NCI-H1092 (cell line): Measurements from ENCODE around the gene THADA.
"Not testable (repeated sequence)": the region's sequence is repeated elsewhere in the genome, so short reads cannot be mapped to it uniquely, and the experiment has no call there.

ENCODE experiments used
- DNase-seq: peaks from one replicate; lab custom pipeline; 2025; lab: John Stamatoyannopoulos, UW

The THADA gene

DNA sequence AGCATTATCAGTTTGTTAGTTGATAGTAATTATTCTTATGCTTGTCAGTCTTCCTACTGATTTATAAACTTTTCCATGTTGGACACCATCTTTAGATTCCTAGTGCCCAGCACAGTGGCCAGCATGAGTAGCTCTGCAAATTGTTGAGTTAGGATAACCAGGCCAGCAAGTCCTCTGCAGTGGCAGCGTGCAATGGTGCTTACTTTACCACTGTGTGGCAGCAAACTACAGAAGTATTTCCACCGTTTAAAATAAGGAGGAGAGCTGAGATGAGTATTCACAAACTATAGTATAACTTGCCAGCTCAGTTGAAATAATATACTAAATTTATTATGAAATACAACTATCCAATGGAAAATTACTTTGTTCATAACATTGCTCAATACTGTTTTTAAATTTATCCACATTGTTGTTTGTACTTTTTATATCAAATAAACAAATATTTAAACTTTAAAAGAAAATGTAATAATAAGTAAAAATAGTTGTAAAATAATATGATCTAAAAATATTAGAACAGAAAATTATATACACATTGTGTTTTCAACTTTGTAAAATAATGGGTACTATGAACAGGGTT, 9.3 kb upstream of the THADA start:
- DNase-seq = peak; percentile 12

DNA sequence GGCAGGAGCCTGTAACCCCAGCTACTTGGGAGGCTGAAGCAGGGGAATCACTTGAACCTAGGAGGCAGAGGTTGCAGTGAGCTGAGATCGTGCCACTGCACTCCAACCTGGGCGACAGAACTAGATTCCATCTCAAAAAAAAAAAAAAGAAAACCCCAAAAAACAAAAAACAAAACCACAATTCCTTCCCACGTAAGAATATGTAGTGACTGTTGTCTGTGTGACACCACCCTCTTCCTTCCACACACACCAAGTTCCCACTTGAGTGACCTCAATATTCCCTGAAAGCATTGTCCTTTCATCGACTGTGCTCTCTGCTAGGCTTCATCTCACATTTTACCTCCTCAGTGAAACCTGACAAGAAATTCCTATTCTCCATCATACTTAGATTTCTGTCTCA, 8.8 kb upstream of the THADA start:
- no peak for DNase-seq

DNA sequence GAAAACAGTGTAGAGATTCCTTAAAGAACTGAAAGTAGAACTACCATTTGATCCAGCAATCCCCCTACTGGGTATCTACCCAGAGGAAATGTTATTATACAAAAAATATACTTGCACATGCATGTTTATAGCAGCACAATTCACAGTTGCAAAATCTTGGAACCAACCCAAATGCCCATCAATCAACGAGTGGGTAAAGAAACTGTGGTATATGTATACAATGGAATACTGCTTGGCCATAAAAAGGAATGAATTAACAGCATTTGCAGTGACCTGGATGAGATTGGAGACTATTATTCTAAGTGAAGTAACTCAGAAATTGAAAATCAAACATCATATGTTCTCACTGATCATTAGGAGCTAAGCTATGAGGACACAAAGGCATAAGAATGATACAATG, 4.8 kb upstream of the THADA start:
- not testable (repeated sequence) for DNase-seq

DNA sequence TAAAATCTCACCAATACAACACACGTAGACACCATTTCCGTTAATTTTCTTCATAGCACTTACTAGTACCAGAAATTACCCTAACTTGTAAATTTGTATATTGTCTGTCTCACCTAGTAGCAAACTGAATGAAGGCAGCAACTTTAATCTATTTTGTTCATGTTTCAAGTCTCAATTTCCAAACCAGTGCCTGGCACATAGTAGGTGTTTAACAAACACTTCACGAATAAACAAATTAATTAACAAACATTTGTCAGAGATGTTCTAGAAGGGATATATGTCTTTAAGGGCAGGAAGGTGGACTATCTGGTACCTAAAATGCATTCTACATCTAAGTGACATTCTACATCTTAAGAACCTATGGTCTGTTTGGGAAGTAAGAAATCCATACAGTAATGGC, 963 bp downstream of the THADA start:
- DNase-seq = no peak

DNA sequence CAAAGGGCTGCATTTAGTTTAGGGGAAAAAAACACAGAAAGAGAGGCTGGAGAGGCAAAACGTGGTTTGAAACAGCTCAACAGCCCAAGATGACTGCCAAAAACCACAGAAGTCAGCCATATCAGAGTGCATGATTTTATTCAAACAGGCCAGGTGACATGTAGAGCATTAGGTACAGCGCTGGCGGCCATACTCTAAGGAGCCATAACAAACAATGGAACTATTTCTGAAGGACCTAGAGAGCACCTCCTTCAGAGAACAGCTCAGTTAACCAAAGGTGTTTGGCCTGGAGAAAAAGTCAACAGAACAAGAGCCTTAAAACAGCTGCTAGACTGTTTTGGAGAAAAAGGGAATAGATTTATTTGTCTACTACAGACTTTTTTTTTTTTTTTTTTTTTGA, 2.6 kb downstream of the THADA start:
- no peak for DNase-seq

DNA sequence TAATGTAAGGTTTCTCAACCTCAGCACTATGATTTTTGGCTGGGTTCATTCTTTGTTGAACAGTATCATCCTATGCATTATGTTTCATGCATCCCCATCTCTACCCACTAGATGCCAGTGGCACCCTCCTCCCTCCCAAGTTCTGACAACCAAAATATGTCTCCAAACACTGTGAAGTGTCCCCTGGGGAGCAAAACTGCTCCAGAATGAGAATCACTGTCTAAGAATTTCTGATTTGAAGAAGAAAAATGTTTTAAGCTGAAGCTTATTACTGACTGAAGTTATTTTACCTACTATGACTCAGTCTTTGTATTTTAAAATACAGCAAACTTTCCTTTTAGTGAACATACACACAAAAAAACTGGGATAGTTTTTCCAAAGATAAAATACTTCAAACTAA, 3.4 kb downstream of the THADA start:
- DNase-seq = no peak

DNA sequence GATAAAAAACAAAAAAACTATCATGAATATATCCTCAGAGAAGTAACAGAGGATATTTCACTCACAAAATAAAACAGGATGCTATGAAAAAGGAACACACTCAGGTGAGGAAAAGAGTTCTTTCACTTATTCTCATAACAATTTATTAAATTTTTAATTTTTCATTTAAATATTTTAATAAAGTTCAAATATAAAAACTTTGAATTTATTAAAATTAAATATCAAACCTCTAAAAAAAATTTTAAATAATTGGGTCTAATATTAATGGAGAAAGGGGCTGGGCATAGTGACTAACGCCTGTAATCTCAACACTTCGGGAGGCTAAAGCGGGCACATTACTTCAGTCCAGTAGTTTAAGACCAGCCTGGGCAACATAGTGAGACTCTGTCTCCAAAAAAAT, 10.1 kb downstream of the THADA start:
- DNase-seq = no peak

DNA sequence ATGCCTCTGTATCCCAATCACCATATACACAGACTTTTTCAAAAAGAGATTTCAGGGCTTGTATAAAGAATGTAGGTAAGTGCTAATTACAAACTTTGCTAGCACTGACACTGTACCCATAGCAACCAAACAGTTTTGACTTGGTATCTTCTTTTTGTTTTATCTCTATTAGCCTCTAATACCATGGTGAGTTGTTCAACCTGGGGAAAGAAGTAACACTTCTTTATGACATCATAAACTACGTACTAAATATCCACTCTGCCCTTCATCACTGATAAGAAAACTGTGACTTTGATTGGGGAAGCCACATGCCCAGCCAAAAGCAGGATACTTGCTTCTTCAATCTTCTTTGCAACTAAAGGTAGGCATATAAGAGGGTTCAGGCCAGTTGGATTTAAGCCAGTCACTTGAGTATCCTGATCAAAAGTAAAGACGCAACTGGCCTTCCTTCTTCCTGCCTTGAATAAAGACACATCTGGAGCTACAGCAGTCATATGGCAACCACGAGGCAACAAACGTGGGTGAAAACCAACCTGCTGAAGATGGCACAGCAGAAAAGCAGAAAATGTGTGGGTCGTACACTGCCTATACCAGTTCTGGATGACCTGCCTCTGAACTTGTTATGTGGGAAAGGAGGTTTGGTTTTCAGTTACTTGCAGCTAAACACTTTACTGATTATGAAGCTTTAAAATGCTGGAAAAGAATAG, 16.4 kb downstream of the THADA start:
- no peak for DNase-seq

DNA sequence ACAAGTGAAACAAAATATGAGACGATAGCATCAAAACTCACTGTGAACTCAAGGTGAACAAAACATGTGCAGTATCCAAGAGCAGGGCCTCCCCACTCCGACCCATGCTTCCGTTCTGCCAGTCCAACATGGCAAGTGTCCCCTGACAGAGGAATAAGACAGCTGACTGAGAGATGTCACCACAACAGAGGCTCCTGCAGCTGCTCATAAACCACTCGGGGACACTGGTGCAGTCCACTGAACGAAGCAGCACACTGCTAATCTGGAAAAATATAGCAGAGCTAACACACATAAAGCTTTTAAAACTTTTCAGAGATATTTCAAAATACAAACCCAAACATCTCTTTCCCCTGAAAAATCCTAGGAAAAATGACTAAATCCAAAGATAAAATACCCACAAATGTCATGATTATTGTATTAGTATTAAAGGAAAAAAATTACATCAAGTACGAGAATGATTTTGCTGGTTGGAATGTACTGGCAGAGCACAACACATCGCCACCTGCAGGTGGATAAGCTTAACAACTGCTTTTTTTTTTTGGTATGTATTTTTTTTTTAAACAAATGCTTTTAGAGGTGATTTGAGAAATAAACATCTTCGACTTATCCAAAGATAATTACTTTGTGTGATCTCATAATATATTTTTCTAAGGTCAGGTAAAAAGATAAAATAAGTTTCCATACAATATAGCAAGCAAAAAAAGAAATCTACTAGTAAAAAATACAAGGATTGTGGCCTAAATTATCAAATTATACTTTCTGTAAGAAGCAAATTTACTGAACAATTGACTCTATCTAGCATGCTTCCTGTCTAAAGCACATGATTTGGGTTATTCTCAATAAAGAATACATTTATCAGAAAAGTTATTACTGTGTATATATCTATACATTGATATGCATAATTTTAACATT, 18.6 kb downstream of the THADA start:
- DNase-seq = no peak

DNA sequence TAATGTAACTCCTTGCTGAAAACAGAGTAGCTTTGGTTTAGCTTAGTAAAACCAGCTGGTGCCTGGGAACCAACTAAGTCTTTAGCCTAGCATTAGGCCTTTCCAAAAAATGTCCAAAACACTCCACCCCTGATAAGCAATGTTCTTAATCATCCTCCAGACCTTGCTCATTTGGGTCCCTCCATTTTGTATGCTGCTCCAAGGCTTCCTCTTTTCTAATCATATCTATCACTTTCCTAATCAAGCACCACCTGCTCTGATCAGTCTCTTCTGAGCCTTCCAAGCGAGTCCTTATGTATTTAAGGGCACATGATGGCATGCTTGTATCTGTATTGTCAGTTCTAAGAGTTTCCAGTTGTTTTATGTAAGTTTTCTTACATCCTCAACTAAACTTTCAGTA, 23.6 kb downstream of the THADA start:
- DNase-seq = no peak

DNA sequence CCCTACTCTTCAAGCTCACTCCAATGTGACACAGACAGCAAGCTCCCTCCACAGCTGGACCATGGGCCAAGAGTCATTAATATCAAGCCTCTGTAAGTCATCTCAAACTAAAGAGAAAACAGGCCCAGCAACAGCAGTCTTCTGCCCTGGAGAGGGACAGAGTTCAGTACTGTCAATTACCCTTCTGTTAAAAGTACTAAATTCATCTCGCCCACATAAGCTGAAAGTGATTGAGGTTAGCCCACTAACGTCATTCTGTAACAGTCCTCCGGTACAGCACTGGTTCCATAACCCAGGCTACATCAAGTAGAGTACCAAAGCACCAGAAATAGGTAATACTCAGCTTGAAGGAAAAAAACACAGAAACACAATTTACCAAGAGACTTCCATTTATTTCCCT, 25.9 kb downstream of the THADA start:
- no peak for DNase-seq

DNA sequence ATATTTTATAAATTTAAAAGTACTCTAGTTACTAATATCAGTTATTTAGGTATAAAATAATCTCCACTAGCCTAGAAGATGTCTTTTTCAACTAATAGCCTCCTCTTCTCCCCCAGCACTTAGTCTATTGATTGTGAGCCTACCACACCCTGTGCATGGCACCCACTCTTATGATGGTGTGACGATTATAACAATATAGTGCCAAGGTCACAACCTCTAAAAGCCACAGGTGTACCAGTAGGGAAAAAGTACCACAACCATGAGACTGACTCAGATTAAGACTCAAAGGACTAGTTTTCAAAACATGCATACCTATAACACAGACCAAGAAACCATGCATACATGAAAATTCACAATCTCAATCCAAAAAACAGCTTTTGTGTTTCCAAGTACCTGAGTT, 27.6 kb downstream of the THADA start:
- DNase-seq = no peak

DNA sequence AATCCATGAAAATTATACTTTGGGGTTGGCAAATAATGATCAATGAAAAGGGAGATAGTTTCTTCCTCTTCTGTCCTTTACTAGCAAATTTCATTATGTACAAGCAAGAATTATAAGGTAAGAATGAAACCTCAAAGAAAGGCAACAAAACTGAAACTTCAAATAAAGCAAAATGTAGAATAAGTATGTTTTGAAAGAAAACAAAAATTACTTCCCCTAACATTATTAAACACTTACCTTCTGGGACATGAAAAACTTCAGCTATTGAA, 29.4 kb downstream of the THADA start:
- DNase-seq = no peak

DNA sequence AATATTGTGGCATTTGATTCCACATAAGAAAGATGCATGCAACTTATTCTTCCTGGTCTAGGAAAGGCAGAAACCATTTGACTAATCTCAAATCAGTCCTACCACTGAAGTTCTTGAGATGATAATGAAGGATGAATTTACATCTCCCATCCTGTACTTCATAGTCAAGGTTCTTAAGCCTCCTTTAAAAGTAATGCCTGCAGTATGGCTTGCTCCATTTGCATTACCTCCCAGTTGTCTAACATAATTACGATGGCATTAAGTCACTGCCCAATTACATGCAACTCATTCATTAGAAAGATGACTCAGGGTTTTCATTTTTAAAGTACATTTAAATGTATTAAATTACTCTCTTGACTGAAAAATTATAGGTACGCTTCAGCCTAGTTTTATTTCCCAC, 32.2 kb downstream of the THADA start:
- DNase-seq = no peak

DNA sequence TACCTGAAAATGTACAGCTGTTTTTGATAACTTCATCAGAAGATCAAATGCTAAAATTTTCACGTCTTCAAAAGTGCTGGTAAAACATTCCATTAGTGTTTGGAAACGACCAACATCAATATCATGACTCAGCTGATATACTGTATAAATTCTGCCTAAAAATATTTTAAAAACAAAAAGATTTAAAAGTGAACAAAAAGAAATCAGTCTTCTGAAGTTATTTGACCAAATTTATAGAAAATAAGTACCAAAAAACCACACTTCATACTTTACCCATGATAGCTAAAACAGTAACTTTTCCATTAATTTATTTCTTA, 35.6 kb downstream of the THADA start:
- DNase-seq = no peak

DNA sequence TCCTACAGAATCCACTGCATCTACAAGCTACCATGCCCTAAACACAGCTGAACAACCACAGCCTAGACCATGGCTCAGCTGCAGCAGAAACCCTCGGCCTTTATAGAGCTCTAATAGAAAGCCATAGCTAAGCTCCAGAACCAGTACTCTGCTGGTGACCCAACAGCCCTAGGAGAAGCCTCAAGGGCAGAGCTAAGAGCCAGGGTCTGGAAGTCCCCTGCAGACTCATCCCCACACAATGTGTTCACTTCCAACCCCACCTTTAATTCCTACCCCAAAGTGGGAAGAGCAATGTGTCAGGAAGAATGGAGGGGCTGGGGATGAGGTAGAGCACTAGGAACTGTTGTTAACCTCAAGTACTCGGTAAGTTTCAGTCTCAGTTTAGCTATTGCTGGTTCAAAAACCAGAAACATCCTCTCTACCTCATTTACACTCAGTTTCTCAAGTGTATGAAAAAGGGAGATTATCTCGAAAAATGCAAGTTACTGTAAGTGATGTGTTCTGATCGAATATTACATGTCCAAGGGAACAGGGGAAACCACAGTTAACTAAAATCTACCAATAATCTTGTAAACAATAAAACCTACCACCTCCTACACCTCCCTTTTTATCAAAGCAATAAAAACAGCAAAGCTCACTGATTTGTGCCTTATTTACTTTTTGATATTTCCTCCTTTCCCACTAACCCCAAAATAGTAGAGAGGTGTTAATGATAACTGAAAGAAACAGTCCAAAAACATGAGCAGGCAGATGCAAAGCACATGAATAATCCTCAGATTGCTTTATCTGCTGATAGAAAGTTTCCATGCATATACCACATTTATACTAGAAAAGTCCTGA, 36.2 kb downstream of the THADA start:
- no peak for DNase-seq

DNA sequence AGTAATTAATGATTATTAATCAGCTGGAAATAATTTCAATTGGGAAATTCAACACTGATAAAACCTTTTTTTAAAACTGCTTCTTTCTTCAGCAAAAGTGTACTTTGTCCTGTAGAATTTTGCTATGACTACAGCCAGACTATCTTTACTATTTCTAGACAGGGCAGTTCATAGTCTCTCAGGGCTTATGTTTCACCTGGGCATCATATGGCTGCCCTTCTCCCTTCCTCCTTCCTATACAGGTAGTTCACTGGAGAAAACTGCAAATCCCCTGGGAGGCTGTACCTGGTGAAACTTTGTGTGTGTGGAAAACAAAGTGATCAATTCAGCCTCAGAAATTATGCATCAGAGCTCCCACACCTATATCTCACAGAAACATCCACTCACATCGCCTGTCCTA, 38.6 kb downstream of the THADA start:
- no peak for DNase-seq

DNA sequence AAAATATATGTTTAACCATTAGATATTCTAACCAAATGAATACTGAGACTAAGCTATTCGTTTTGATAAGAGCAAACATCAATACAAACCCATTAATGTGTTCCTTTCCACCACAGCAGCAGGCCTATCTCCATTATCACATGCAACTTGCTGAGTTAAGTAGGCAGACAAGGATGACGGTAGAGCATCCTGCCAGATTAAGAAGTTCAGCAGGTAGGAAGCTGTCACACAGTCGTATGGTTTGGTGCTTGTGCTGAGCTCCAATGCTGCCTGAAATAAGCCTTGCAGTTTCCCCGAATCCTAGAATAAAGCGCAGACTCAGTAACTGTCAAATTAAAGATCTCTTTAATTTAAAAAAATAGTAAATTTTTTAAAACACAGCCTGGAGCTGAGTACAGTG, 39.6 kb downstream of the THADA start:
- no peak for DNase-seq

DNA sequence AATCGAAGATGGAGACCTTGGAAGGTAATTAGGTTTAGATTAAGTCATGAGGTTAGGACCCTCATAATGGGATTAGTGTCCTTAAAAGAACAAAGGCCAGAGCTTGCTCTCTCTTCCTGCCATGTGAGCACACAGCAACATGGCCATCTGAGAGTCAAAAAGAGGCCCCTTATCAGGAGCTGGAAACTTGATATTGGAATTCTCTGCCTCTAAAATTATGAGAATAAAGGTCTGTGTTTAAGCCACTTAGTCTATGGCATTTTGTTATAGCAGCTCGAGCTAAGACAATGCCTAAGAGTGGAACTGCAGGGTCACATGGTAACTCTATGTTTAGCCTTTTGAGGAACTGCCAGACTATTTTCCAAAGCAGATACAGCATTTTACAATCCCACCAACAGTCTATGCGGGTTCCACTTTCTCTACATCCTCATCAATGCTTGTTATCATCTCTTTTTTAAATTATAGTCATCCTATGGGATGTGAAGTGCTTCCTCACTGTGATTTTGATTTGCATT, 42.4 kb downstream of the THADA start:
- DNase-seq = no peak

DNA sequence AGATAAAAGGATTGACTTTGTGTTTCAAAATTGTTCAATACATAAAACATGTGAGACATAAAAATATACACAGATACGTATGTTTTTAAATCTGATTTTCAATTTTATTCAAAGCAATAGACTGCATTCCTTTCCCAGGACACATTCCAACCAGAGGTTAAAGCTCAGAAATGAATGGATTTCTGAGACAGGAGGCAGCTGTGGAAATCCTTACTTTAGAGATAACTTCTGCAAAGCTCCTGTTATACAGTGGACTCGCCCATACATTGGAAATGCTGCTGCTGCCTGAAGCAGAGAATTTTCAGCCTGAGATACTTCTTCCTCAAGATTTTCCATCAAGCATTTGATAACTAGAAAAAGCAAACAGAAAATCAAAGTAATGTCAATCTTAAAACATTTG, 43.8 kb downstream of the THADA start:
- DNase-seq = no peak

DNA sequence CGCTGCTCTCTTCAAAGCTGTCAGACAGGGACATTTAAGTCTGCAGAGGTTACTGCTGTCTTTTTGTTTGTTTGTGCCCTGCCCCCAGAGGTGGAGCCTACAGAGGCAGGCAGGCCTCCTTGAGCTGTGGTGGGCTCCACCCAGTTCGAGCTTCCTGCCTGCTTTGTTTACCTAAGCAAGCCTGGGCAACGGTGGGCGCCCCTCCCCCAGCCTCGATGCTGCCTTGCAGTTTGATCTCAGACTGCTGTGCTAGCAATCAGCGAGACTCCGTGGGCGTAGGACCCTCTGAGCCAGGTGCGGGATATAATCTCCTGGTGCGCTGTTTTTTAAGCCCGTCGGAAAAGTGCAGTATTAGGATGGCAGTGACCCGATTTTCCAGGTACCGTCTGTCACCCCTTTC, 47.5 kb downstream of the THADA start:
- DNase-seq = not testable (repeated sequence)

DNA sequence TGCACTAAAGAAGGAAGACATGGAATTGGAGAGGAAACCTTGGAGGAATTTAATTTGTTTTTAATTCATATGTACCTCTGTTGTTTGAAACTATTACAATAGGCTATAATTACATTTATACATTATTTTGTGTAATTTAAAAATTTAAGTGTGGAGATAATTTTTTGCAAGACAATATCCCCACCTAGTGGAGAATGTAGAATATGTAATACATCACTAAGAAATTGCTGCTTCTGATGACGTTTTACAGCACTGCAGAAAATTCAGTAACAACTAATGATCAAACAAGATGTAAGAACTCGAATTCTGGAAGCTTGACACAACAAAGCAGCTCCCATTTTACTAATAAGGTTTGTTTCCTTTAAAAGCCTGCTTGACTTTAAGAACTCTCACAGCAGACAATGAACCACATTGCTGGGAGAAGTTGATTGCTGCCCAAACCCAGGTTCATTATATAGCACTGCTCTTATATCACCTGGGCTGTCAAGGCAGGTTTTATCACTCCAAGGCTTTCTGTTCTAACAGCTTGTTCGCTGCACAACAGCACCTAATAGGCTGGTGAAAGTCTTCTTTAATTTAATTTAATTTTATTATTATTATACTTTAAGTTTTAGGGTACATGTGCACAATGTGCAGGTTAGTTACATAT, 53.4 kb downstream of the THADA start:
- no peak for DNase-seq
